Measurements from ENCODE around the gene MOB1A. TPM values are rescaled to one million over a fixed set of nuclear protein-coding genes. Genes with fewer than 3 reads are reported as not detected.

Gene MOB1A
- total and polyA plus RNA-seq, 7 donors = 13.6 to 71.2 (median 28.8) TPM

DNA sequence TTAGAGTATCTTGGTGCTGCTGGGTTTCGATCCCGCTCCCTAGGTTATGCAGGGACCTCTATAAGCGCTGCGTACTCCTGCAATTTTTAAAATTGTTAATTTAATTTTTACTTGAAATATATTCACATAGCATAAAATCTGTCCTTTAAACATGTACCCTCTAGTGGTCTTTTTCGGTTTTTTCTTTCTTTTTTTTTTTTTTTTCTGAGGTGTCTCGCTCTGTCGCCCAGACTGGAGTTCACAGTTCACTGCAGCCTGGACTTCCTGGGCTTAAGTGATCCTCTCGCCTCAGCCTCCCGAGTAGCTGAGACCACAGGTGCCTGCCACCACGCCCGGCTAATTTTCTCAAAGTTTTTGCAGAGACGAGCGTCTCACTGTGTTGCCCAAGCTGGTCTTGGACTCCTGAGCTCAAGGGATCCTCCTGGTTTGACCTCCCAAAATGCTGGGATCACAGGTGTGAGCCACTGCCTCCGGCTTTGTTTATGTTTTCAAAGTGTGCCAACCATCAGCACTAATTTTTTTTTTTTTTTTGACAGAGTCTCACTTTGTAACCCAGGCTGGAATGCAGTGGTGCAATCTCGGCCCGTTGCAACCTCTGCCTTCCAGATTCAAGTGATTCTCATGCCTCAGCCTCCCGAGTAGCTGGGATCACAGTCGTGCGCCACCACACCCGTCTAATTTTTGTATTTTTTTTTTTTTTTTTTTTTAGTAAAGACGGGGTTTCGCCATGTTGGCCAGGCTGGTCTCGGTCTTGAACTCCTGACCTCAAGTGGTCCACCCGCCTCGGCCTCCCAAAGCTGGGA lies 585 bp upstream of the MOB1A start:
- Histone ChIP-seq H3K4me3 (peak overlapping the region; percentile 78), H3K27ac (peak overlapping the region; percentile 79), H3K4me1 (peaks cover 23% of the 10 kb centered on the region), H3K27me3 (ENCODE audit: insufficient read depth in 3 of 3, low read length in 2 of 3) (no peaks in the 10 kb centered on the region), H3K9me3 (no peaks in the 10 kb centered on the region), H3K36me3 (ENCODE audit: insufficient read depth in 1 of 2, low read depth in 1 of 2) (no peaks in the 10 kb centered on the region)
- intact Hi-C loops (cut with DNase I) = loop anchor here in 1 of 2 donors (2.0 kb wide), 1 partner anchor 20 kb away; the partner anchor contains the start of gene MTHFD2
- ATAC-seq (peak in 2 of 4 donors; percentile 9 to 13), DNase-seq (no peak)
- WGBS, 3 donors = 46 to 52% (median 48%) methylated on average over 25 of the region's 25 CpGs
- TF ChIP-seq, protein P1, sequence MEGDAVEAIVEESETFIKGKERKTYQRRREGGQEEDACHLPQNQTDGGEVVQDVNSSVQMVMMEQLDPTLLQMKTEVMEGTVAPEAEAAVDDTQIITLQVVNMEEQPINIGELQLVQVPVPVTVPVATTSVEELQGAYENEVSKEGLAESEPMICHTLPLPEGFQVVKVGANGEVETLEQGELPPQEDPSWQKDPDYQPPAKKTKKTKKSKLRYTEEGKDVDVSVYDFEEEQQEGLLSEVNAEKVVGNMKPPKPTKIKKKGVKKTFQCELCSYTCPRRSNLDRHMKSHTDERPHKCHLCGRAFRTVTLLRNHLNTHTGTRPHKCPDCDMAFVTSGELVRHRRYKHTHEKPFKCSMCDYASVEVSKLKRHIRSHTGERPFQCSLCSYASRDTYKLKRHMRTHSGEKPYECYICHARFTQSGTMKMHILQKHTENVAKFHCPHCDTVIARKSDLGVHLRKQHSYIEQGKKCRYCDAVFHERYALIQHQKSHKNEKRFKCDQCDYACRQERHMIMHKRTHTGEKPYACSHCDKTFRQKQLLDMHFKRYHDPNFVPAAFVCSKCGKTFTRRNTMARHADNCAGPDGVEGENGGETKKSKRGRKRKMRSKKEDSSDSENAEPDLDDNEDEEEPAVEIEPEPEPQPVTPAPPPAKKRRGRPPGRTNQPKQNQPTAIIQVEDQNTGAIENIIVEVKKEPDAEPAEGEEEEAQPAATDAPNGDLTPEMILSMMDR (IDR thresholded peaks at IDR 0.05) = peak; percentile 43

DNA sequence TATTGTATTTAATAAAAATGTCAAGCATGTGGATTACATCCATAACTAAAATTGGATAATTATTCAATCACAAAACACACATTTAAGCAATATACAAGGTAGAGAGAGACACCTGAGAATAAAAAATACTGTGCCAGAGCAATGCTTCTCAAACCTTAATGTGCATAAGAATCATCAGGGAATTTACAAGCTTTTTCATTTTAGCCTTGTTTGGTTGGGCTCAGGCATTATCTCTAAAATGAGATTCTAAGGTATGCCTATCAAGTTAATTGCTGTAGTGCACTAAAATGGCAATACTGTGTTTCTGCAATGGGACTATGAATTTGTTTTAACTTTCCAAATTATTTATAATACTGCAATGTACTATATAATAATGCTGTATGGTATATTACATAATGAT lies 983 bp downstream of the MOB1A start:
- Histone ChIP-seq H3K4me1 (peaks cover 23% of the 10 kb centered on the region), H3K9me3 (no peaks in the 10 kb centered on the region), H3K27me3 (ENCODE audit: insufficient read depth in 3 of 3, low read length in 2 of 3) (no peaks in the 10 kb centered on the region), H3K36me3 (ENCODE audit: insufficient read depth in 1 of 2, low read depth in 1 of 2) (peaks cover 0 to under 1% of the 10 kb centered on the region in 2 donors), H3K27ac (peak overlapping the region; percentile 79), H3K4me3 (peak overlapping the region; percentile 78)
- intact Hi-C loops (cut with DNase I) = loop anchor here in 1 of 2 donors (2.0 kb wide), 2 partner anchors 21 to 29 kb away; partner anchors contain the start of gene MTHFD2
- TF ChIP-seq, protein P1 (IDR thresholded peaks at IDR 0.05) = no peak
- no peak for DNase-seq
- ATAC-seq = no peak

DNA sequence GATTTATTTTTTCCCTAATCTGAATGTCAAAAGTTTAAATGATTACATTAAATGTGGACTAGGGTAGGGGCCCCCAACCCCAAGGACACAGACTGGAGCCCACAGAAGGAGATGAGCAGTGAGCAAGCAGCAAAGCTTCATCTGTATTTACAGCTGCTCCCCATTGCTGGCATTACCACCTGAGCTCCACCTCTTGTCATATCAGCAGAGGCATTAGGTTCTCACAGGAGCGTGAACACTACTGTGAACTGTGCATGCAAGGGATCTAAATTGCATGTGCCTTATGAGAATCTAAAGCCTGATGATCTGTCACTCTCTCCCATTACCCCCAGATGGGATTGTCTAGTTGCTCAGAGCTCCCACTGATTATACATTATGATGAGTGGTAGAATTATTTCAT lies 3.8 kb downstream of the MOB1A start:
- H3K9me3 ChIP-seq = no peaks in the 10 kb centered on the region
- H3K4me3 ChIP-seq = no peak overlapping the region
- ATAC-seq (no peak), DNase-seq (no peak)
- H3K4me1 ChIP-seq = peaks cover 23% of the 10 kb centered on the region
- 88 to 97% (median 96%) methylated on average over 1 of the region's 1 CpG for WGBS, 3 donors
- TF ChIP-seq, protein P1 (IDR thresholded peaks at IDR 0.05) = no peak
- H3K27ac ChIP-seq = no peak overlapping the region
- intact Hi-C loops (cut with DNase I) = no loop called here
- H3K27me3 ChIP-seq (ENCODE audit: insufficient read depth in 3 of 3, low read length in 2 of 3) = no peaks in the 10 kb centered on the region
- H3K36me3 ChIP-seq (ENCODE audit: insufficient read depth in 1 of 2, low read depth in 1 of 2) = peaks cover 0 to 29% of the 10 kb centered on the region in 2 donors

DNA sequence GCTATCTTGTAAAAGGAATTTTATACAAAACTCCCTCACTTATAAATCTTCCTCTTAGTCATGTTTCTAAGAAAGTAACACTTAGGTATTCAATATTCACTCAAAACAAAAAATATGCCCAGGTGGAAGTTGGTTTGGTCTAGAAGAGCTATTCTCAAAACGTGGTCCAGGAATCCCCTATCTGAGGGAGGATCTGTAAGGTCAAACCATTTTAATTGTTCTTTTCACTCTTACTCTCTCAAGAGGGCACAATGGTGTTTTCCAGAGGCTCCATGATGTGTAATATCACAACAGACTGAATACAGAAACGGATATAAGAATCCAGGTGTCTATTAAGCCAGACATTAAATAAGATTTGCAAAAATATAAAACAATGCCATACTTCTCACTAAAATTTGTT lies 9.9 kb downstream of the MOB1A start:
- H3K4me1 ChIP-seq = no peaks in the 10 kb centered on the region
- H3K27ac ChIP-seq = no peak overlapping the region
- no peak for ATAC-seq
- TF ChIP-seq, protein P1 (IDR thresholded peaks at IDR 0.05) = no peak
- DNase-seq = no peak
- no peak overlapping the region for H3K4me3 ChIP-seq
- intact Hi-C loops (cut with DNase I) = no loop called here
- no peaks in the 10 kb centered on the region for H3K27me3 ChIP-seq (ENCODE audit: insufficient read depth in 3 of 3, low read length in 2 of 3)
- H3K9me3 ChIP-seq = peaks cover 5% of the 10 kb centered on the region
- peaks cover 6 to 91% of the 10 kb centered on the region in 2 donors for H3K36me3 ChIP-seq (ENCODE audit: insufficient read depth in 1 of 2, low read depth in 1 of 2)
- 69 to 81% (median 76%) methylated on average over 2 of the region's 2 CpGs for WGBS, 3 donors
